Hematopoietic multipotent progenitor cell treated with erythropoietin and hydrocortisone succinate and interleukin-3 and kit ligand, for 6 days (in vitro differentiated cells): Measurements from ENCODE around the gene SYNPR.
"Not testable (repeated sequence)": the region's sequence is repeated elsewhere in the genome, so short reads cannot be mapped to it uniquely, and the experiment has no call there.

ENCODE experiments used
- DNase-seq: peaks from one replicate; pipeline ENCODE4 v3.0.0-alpha.2; 2015

Gene SYNPR

GRCh38 chr3:63278171-63279004 lies at the start of gene SYNPR:
Gene SYNPR (plus strand): TSS chr3:63278308.
- DNase-seq = no peak

- peak; percentile 35 for DNase-seq
Measured at GRCh38 chr3:63228677-63229076, 49.4 kb upstream of the SYNPR start.

GRCh38 chr3:63230146-63230545 lies 48.0 kb upstream of the SYNPR start:
- DNase-seq = no peak

GRCh38 chr3:63231643-63232042 lies 46.5 kb upstream of the SYNPR start:
- no peak for DNase-seq

- peak; percentile 28 for DNase-seq
Measured at GRCh38 chr3:63232764-63233396, 45.2 kb upstream of the SYNPR start.

GRCh38 chr3:63240381-63240902 lies 37.7 kb upstream of the SYNPR start:
- no peak for DNase-seq

GRCh38 chr3:63242124-63242523 lies 36.0 kb upstream of the SYNPR start:
- no peak for DNase-seq

- no peak for DNase-seq
Measured at GRCh38 chr3:63244486-63244885, 33.6 kb upstream of the SYNPR start.

GRCh38 chr3:63245726-63246241 lies 32.3 kb upstream of the SYNPR start:
- no peak for DNase-seq

- no peak for DNase-seq
Measured at GRCh38 chr3:63248015-63248414, 30.1 kb upstream of the SYNPR start.

GRCh38 chr3:63251499-63251898 lies 26.6 kb upstream of the SYNPR start:
- no peak for DNase-seq

- DNase-seq = not testable (repeated sequence)
Measured at GRCh38 chr3:63255819-63256218, 22.3 kb upstream of the SYNPR start.

GRCh38 chr3:63264716-63265115 lies 13.4 kb upstream of the SYNPR start:
- DNase-seq = no peak

- DNase-seq = no peak
Measured at GRCh38 chr3:63274359-63274758, 3.7 kb upstream of the SYNPR start.

GRCh38 chr3:63279005-63279841 lies 1.1 kb downstream of the SYNPR start:
- DNase-seq = no peak

- DNase-seq = no peak
Measured at GRCh38 chr3:63287610-63288009, 9.5 kb downstream of the SYNPR start.

GRCh38 chr3:63290686-63291085 lies 12.6 kb downstream of the SYNPR start:
- no peak for DNase-seq

- DNase-seq = no peak
Measured at GRCh38 chr3:63294332-63294731, 16.2 kb downstream of the SYNPR start.

- DNase-seq = no peak
Measured at GRCh38 chr3:63295356-63295755, 17.2 kb downstream of the SYNPR start.

GRCh38 chr3:63295806-63296205 lies 17.7 kb downstream of the SYNPR start:
- no peak for DNase-seq

GRCh38 chr3:63296249-63296648 lies 18.1 kb downstream of the SYNPR start:
- no peak for DNase-seq

GRCh38 chr3:63303238-63303637 lies 25.1 kb downstream of the SYNPR start:
- DNase-seq = no peak

- no peak for DNase-seq
Measured at GRCh38 chr3:63304421-63304820, 26.3 kb downstream of the SYNPR start.
